IMR-90 (cell line): Measurements from ENCODE around the gene ABHD2.

ENCODE experiments used
- MXI1 ChIP-seq: IDR thresholded peaks from 2 replicates; pipeline ENCODE4 v1.6.1; 2012; ENCODE audit warnings: low read depth, mild to moderate bottlenecking, low read length, moderate library complexity, borderline replicate concordance
- POLR2A ChIP-seq: IDR thresholded peaks from 2 replicates; pipeline ENCODE4 v1.6.1; 2012; ENCODE audit warnings: mild to moderate bottlenecking, low read depth, low read length
- RAD21 ChIP-seq: IDR thresholded peaks from 2 replicates; pipeline ENCODE4 v1.6.1; 2012; ENCODE audit warnings: low read length, improper control_type of control experiment
- TF ChIP-seq, protein P1 (sequence below): conservative IDR thresholded peaks from 2 replicates; pipeline ENCODE4 v1.5.1; 2012; ENCODE audit warnings: mild to moderate bottlenecking, low read depth, low read length, improper control_type of control experiment
- TF ChIP-seq, protein P2 (sequence below): fragments of 150-350 bp; IDR thresholded peaks from 2 replicates; pipeline ENCODE4 v1.6.1; 2017; ENCODE audit warnings: mild to moderate bottlenecking, antibody characterized with exemption, low read length, low read depth

DNA sequence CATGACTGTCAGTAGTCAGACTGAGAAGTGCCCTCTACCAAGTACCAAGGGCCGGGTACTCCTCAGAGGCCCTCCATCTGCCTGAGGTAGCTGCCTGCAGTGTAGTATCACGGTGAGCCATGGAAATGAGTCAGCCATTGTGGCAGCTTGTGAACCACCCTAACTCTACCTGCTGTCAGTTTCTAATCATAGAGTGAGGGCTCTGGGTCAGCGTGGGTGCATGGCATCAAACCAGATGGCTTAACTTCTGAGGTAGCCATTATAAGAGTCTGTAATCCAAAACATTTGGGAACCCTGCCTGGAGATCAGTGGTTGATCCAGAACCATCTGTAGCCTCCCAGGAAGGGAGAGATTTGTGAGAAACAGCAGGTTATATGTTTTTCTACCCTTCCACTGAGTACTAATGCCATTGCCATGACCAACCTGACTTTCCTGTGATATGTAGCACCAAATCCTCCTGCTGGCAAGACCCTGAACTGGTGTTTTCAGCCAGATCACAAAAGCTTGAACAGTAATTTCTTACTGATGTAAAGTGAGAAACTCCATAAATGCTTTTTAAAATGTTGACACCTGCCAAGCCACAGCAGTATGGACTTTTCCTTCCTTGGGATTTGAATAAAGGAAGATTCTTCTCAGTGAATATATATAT is 38.9 kb downstream of the ABHD2 start:
- TF ChIP-seq, protein P1, sequence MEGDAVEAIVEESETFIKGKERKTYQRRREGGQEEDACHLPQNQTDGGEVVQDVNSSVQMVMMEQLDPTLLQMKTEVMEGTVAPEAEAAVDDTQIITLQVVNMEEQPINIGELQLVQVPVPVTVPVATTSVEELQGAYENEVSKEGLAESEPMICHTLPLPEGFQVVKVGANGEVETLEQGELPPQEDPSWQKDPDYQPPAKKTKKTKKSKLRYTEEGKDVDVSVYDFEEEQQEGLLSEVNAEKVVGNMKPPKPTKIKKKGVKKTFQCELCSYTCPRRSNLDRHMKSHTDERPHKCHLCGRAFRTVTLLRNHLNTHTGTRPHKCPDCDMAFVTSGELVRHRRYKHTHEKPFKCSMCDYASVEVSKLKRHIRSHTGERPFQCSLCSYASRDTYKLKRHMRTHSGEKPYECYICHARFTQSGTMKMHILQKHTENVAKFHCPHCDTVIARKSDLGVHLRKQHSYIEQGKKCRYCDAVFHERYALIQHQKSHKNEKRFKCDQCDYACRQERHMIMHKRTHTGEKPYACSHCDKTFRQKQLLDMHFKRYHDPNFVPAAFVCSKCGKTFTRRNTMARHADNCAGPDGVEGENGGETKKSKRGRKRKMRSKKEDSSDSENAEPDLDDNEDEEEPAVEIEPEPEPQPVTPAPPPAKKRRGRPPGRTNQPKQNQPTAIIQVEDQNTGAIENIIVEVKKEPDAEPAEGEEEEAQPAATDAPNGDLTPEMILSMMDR: peak; percentile 24; the same call in 1 of the 2 replicates
- TF ChIP-seq MXI1 (no peak), POLR2A (no peak), RAD21 (peak; percentile 22; the same call in 1 of the 2 replicates)
- TF ChIP-seq, protein P2, sequence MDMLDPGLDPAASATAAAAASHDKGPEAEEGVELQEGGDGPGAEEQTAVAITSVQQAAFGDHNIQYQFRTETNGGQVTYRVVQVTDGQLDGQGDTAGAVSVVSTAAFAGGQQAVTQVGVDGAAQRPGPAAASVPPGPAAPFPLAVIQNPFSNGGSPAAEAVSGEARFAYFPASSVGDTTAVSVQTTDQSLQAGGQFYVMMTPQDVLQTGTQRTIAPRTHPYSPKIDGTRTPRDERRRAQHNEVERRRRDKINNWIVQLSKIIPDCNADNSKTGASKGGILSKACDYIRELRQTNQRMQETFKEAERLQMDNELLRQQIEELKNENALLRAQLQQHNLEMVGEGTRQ: no peak
